GM13977 (cell line): ENCODE results near the gene RPP25.

Source experiments
- DNase-seq: peaks from one replicate; pipeline ENCODE4 v3.0.0; 2012; ENCODE audit warnings: low spot score
- CTCF ChIP-seq: IDR thresholded peaks from 2 replicates; pipeline ENCODE4 v1.5.1; 2012; ENCODE audit warnings: mild to moderate bottlenecking, control low read depth; ENCODE audit not compliant: insufficient read depth; ENCODE audit errors: extremely low read depth, missing control alignments
- in situ Hi-C: fragments of 300-500 bp; cut with MboI; formaldehyde crosslinking; loops from one replicate; pipeline ENCODE4 v1.12.0; 2022; ENCODE audit warnings: low sequenced_read_pairs, low pct_unique_long_range_greater_than_20kb, mixed read lengths, inconsistent platforms; ENCODE audit not compliant: unreplicated experiment

RPP25 gene

GRCh38 chr15:74913041-74913440 is 43.5 kb downstream of the RPP25 start:
- in situ Hi-C loops, result no loop called here
- DNase-seq, result no peak
- TF ChIP-seq CTCF, result no peak

- DNase-seq, result no peak
- no peak for TF ChIP-seq CTCF
- in situ Hi-C loops, result no loop called here
Observed at GRCh38 chr15:74908635-74909034, 47.9 kb downstream of the RPP25 start.

GRCh38 chr15:74907163-74907870 is 49.3 kb downstream of the RPP25 start:
- in situ Hi-C loops, result no loop called here
- TF ChIP-seq CTCF, result no peak
- no peak for DNase-seq

- TF ChIP-seq CTCF, result no peak
- in situ Hi-C loops, result no loop called here
Observed at GRCh38 chr15:74906450-74907162, 50.0 kb downstream of the RPP25 start, which contains the start of gene FAM219B. FAM219B (minus strand) TSS chr15:74906851; CDS start chr15:74906800, 51 bp downstream.

GRCh38 chr15:74906067-74906449 is 50.5 kb downstream of the RPP25 start:
- no peak for TF ChIP-seq CTCF
- peak; percentile 52 for DNase-seq
- in situ Hi-C loops, result no loop called here

More at GRCh38 chr15:74906450-74907162, 50.0 kb downstream of the RPP25 start, which contains the start of gene FAM219B:
- DNase-seq, result peak; percentile 96
